ENCODE data around the gene ARHGAP12.

The ARHGAP12 gene

GRCh38 chr10:31949266-31949665, 20.6 kb upstream of the ARHGAP12 start:
- no peak for DNase-seq (ENCODE audit: low read depth in 3 of 3)

GRCh38 chr10:31948021-31948420, 19.4 kb upstream of the ARHGAP12 start:
- DNase-seq (ENCODE audit: low read depth in 3 of 3) = no peak

GRCh38 chr10:31947144-31947926, 18.7 kb upstream of the ARHGAP12 start:
- DNase-seq (ENCODE audit: low read depth in 3 of 3) = no peak

- no peak for DNase-seq (ENCODE audit: low read depth in 3 of 3)
These were observed 16.8 kb upstream of the ARHGAP12 start for GRCh38 chr10:31945392-31945791.

GRCh38 chr10:31944071-31944433, 15.4 kb upstream of the ARHGAP12 start:
- no peak for DNase-seq (ENCODE audit: low read depth in 3 of 3)

- no peak for DNase-seq (ENCODE audit: low read depth in 3 of 3)
These were observed 14.3 kb upstream of the ARHGAP12 start for GRCh38 chr10:31942892-31943291.

GRCh38 chr10:31942435-31942834, 13.8 kb upstream of the ARHGAP12 start:
- DNase-seq (ENCODE audit: low read depth in 3 of 3) = no peak

GRCh38 chr10:31940839-31941653, 12.4 kb upstream of the ARHGAP12 start:
- no peak for DNase-seq (ENCODE audit: low read depth in 3 of 3)

GRCh38 chr10:31939797-31940708, 11.4 kb upstream of the ARHGAP12 start:
- no peak for DNase-seq (ENCODE audit: low read depth in 3 of 3)

- no peak for DNase-seq (ENCODE audit: low read depth in 3 of 3)
These were observed 8.7 kb upstream of the ARHGAP12 start for GRCh38 chr10:31937371-31937770.

GRCh38 chr10:31936933-31937332, 8.3 kb upstream of the ARHGAP12 start:
- no peak for DNase-seq (ENCODE audit: low read depth in 3 of 3)

GRCh38 chr10:31936086-31936485, 7.5 kb upstream of the ARHGAP12 start:
- DNase-seq (ENCODE audit: low read depth in 3 of 3) = no peak

GRCh38 chr10:31935678-31936077, 7.0 kb upstream of the ARHGAP12 start:
- no peak for DNase-seq (ENCODE audit: low read depth in 3 of 3)

- no peak for DNase-seq (ENCODE audit: low read depth in 3 of 3)
These were observed 4.2 kb upstream of the ARHGAP12 start for GRCh38 chr10:31932838-31933237.

- no peak for DNase-seq (ENCODE audit: low read depth in 3 of 3)
These were observed 2.2 kb upstream of the ARHGAP12 start for GRCh38 chr10:31930856-31931255.

- DNase-seq (ENCODE audit: low read depth in 3 of 3) = no peak
These were observed 1.6 kb upstream of the ARHGAP12 start for GRCh38 chr10:31930023-31930751.

GRCh38 chr10:31929261-31930022, 811 bp upstream of the ARHGAP12 start:
- DNase-seq (ENCODE audit: low read depth in 3 of 3) = peak in 2 of 3 experiments; percentile 1 to 14

GRCh38 chr10:31927884-31928548, 615 bp downstream of the ARHGAP12 start:
- DNase-seq (ENCODE audit: low read depth in 3 of 3) = peak; percentile 16 to 27 (median 17)

- no peak for DNase-seq (ENCODE audit: low read depth in 3 of 3)
These were observed 1.1 kb downstream of the ARHGAP12 start for GRCh38 chr10:31927565-31927883.
